ENCODE data around the gene SDSL. TPM values are rescaled to one million over a fixed set of nuclear protein-coding genes. Genes with fewer than 3 reads are reported as not detected.

The SDSL gene
- total and polyA plus RNA-seq, 2 of the 4 experiments (the other 2 are of a cell fraction): 6.3 to 10.9 TPM

DNA sequence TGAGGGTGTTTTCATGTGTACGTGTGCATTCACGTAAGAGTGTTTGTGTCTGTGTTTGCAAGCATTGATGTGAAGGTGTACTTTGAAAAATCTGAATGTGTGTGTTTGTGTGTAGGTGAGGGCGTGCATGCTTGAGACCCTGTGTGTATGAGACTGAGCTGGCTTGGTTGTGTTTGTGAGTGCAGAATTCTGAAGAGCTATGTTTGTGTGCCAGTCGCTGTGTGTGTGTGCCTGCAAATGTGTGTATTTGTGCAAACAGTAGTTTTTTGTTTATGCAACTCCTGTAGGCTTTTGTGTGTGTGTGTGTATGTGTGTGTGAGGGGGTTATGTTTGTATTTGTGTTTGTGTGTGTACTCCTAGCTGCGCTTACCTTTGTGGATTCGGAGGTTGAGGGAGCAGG is 51.2 kb downstream of the SDSL start:
- no peak overlapping the region for H3K18ac ChIP-seq (ENCODE audit: low read depth, low read length)
- DNase-seq (no peak), ATAC-seq (ENCODE audit: low read depth) (no peak)
- no peaks in the 10 kb centered on the region for H3K9me1 ChIP-seq (ENCODE audit: insufficient read depth, low read length)
- CTCF ChIA-PET: no interaction called here
- no peak overlapping the region for H3K14ac ChIP-seq (replicated peaks; ENCODE audit: low read depth, low read length)
- no peak overlapping the region for H3K4ac ChIP-seq (ENCODE audit: low read depth, low read length)
- no peaks in the 10 kb centered on the region for H3K36me3 ChIP-seq (ENCODE audit: control insufficient read depth, insufficient read depth, low read length)
- BruUV-seq (replicated peaks): no TSS peak
- intact Hi-C loops (cut with micrococcal nuclease): no loop called here
- no peaks in the 10 kb centered on the region for H3K9me3 ChIP-seq (ENCODE audit: control insufficient read depth, insufficient read depth, low read length)
- H2BK15ac ChIP-seq (ENCODE audit: low read depth, low read length): no peak overlapping the region
- H4K20me1 ChIP-seq (ENCODE audit: insufficient read depth, low read length): no peaks in the 10 kb centered on the region
- H3K79me1 ChIP-seq (ENCODE audit: low read depth in 1 of 2, low read length in 2 of 2): no peaks in the 10 kb centered on the region
- H2BK5ac ChIP-seq (ENCODE audit: low read depth, low read length, poor library complexity, severe bottlenecking): no peak overlapping the region
- peaks cover 92% of the 10 kb centered on the region for H3K27me3 ChIP-seq (ENCODE audit: control insufficient read depth, insufficient read depth, low read length)
- no peak overlapping the region for H4K5ac ChIP-seq (ENCODE audit: low read depth, low read length)
- WGBS, 2 experiments (ENCODE audit: extremely low coverage in 2 of 2, insufficient read length in 1 of 2): 0% methylated on average over 1 of the region's 6 CpGs; no CpG with 5 or more reads in 1 of the 2 experiments
- dilution Hi-C loops (cut with HindIII; ENCODE audit: low sequenced_read_pairs, unreplicated experiment): no loop called here
- TF ChIP-seq, protein P1, sequence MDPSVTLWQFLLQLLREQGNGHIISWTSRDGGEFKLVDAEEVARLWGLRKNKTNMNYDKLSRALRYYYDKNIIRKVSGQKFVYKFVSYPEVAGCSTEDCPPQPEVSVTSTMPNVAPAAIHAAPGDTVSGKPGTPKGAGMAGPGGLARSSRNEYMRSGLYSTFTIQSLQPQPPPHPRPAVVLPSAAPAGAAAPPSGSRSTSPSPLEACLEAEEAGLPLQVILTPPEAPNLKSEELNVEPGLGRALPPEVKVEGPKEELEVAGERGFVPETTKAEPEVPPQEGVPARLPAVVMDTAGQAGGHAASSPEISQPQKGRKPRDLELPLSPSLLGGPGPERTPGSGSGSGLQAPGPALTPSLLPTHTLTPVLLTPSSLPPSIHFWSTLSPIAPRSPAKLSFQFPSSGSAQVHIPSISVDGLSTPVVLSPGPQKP (IDR thresholded peaks at IDR 0.05; ENCODE audit: borderline replicate concordance, low read depth, low read length): no peak
- TF ChIP-seq SMC3 (IDR thresholded peaks at IDR 0.05; ENCODE audit: low read depth, low read length) (no peak), MAFK (IDR thresholded peaks at IDR 0.05; ENCODE audit: low read depth, low read length) (no peak), BHLHE40 (IDR thresholded peaks at IDR 0.05; ENCODE audit: low read depth, low read length) (no peak), MXI1 (IDR thresholded peaks at IDR 0.05; ENCODE audit: borderline replicate concordance, low read depth, low read length) (no peak), MAZ (IDR thresholded peaks at IDR 0.05; ENCODE audit: borderline replicate concordance, low read depth, low read length) (no peak), FOS (IDR thresholded peaks at IDR 0.05; ENCODE audit: low read depth, low read length) (no peak), CEBPB (IDR thresholded peaks at IDR 0.05; ENCODE audit: low read depth, low read length) (no peak), RFX5 (IDR thresholded peaks at IDR 0.05; ENCODE audit: low read depth, low read length) (no peak), NFE2L2 (IDR thresholded peaks at IDR 0.05; ENCODE audit: low read depth, low read length) (no peak)
- TF ChIP-seq, protein P2, sequence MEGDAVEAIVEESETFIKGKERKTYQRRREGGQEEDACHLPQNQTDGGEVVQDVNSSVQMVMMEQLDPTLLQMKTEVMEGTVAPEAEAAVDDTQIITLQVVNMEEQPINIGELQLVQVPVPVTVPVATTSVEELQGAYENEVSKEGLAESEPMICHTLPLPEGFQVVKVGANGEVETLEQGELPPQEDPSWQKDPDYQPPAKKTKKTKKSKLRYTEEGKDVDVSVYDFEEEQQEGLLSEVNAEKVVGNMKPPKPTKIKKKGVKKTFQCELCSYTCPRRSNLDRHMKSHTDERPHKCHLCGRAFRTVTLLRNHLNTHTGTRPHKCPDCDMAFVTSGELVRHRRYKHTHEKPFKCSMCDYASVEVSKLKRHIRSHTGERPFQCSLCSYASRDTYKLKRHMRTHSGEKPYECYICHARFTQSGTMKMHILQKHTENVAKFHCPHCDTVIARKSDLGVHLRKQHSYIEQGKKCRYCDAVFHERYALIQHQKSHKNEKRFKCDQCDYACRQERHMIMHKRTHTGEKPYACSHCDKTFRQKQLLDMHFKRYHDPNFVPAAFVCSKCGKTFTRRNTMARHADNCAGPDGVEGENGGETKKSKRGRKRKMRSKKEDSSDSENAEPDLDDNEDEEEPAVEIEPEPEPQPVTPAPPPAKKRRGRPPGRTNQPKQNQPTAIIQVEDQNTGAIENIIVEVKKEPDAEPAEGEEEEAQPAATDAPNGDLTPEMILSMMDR (conservative IDR thresholded peaks at IDR 0.05; ENCODE audit: low read depth, low read length): no peak
- in situ Hi-C loops (cut with MboI; ENCODE audit: low sequenced_read_pairs): no loop called here
- H3K4me2 ChIP-seq (ENCODE audit: low read depth, low read length): no peak overlapping the region
- H2BK120ac ChIP-seq (ENCODE audit: low read depth, low read length): no peak overlapping the region
- H2AFZ ChIP-seq (replicated peaks; ENCODE audit: low read length, poor library complexity): no peak overlapping the region
- H3K9ac ChIP-seq (ENCODE audit: low read depth, low read length): no peak overlapping the region
- no peak overlapping the region for H3K4me3 ChIP-seq (ENCODE audit: insufficient read depth, low read depth, low read length)
- H4K8ac ChIP-seq (ENCODE audit: low read depth in 2 of 2, low read length in 2 of 2): no peak overlapping the region
- no peak overlapping the region for H3K27ac ChIP-seq (ENCODE audit: insufficient read depth, low read length)
- no peak overlapping the region for H2AK5ac ChIP-seq (ENCODE audit: low read depth, low read length)
- no peak overlapping the region for H3K56ac ChIP-seq (ENCODE audit: extremely low read depth, insufficient read depth, low read length)
- H3K23ac ChIP-seq (ENCODE audit: low read depth, low read length): no peak overlapping the region
- no peak overlapping the region for H4K91ac ChIP-seq (ENCODE audit: insufficient read depth, low read depth, low read length)
- no peak overlapping the region for H2BK20ac ChIP-seq (ENCODE audit: low read depth, low read length)
- H2AK9ac ChIP-seq (replicated peaks; ENCODE audit: low read depth, low read length, poor library complexity): no peak overlapping the region
- POLR2A ChIA-PET (ENCODE audit: unreplicated experiment): no interaction called here
- H3K4me1 ChIP-seq (ENCODE audit: control insufficient read depth, insufficient read depth, low read length): no peaks in the 10 kb centered on the region
